Stimulated activated CD8-positive, alpha-beta memory T cell treated with anti-CD3 and anti-CD28 coated beads, Interleukin-7, amount 100 ng/mL, for 1 hour (primary cell): Measurements from ENCODE around the gene TECPR2.
"Not testable (repeated sequence)": the region's sequence is repeated elsewhere in the genome, so short reads cannot be mapped to it uniquely, and the experiment has no call there.

ENCODE experiments used
- DNase-seq, 2 donors: peaks; one replicate each; pipeline ENCODE4 v3.0.0-alpha.2; 2020; ENCODE audit warnings: low read depth in 2 of 2

The TECPR2 gene

GRCh38 chr14:102509746-102510615 lies 147.2 kb downstream of the TECPR2 start, which contains the start of gene ANKRD9:
Gene ANKRD9 (minus strand): TSS chr14:102509776. CDS start chr14:102507889, 1,887 bp downstream.
- DNase-seq, result peak; percentile 68 to 76

DNA sequence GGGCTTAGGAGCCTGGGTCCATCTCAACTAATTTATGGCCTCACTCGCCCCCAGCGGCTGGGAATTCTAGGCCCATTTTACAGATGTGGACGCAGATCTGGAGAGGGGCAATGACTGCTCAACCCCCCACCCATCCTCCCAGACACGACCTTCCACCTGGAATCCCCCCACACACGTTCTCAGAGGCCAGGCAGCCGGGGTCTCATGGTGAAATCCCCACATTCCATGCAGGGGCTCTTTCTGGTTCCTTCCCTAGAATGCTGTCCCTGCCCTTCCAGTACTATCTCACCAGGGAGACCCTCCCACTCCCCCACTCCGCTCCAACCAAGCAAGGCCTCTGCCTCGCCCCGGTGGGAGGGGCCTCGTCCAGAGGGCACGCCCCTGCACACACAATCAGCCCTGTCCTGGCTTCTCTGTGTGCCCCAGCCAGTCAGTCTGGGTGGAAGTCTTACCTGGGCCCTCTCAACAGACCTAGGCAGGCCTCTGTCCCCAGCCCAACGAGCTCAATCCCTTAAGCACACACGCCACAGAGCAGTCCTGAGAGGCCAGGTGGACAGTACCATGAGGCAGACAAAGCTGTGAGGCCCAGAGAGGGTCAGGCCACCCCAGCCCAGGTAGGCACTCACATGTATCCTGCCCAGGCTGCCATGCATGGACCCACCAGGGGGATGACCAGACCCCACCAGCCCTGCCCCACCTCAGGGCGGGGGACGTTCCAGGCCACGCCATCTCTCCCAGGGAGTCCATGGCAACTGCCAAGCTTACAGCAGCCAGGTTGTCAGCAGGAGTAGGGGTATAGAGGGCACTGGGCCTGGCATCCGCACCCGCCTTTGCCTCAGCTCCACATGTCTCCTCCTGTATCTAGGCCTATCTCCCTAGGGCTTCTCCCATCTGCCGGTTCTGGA lies 148.1 kb downstream of the TECPR2 start:
- DNase-seq, result no peak

GRCh38 chr14:102511538-102511937 lies 148.8 kb downstream of the TECPR2 start:
- DNase-seq, result no peak

GRCh38 chr14:102512793-102513300 lies 150.1 kb downstream of the TECPR2 start:
- DNase-seq, result no peak

DNA sequence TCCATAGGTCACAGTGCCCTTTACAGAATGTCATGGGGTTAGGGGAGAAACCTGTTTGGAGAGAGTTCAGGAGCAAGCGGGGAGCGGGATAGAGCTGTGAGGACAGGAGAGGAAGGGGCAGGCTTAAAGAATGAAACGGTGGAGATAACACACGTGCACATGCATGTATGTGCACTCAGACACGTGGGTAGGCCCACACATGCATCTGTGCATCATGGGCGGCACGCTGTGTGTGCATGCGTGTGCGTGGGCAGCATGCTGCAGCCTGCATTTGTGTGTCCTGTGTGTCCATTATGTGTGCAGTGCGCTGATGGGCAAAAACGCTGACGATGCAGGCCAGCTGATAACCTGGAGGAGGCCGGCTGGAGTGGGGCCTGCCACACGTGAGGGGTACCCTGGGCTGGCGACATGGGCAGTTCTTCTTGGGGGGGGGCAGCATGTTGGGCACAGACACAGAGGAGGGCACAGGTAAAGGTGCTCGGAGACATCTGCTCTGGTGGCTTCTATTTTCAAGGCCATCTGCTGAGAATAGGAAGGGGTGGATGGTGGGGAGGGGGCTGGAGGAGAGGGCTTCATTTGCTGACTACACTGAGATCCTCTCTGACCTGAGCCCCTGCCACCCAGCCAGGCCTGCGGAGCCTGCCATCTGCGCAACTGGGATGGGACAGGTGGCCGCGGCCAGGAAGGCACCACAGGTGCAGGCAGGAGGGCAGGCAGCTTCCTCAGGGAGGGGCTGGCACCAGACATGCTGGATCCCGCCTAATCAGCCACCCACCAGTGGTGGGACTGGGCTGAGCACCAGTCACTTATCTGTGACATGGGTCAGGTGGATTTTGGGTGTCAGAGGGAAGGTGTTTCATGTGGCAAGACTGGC lies 151.4 kb downstream of the TECPR2 start:
- no peak for DNase-seq

DNA sequence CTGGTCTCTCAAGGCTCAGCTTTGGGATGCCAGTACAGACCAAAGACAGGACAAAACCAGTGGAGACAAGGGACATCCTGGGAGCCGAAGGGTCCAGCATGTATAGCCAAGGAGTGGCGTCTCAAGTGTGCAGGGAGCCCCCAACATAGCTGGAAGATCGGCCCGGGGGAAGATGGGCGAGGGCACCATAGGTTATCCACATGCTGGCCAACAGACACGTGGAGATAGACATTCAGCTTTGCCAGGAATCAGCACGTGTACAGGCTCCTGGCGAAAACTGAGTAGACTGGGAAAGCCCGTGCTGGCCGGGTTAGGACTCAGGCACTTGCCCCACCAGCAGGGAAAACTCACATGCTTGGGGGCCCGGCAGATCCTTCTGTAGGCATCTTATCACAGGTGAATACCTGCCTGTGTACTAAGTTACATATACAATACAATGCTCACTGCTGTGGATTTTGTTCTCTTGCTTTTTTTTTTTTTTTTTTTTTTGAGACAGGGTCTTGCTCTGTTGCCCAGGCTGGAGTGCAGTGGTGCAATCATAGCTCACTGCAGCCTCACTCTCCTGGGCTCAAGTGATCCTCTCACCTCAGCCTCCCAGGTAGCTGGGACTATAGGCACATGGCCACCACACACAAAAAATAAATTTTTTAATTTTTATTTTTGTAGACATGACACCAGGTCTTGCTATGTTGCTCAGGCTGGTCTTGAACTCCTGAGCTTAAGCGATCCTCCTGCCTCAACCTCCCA lies 152.4 kb downstream of the TECPR2 start:
- DNase-seq, result no peak

GRCh38 chr14:102516531-102517391 lies 154.0 kb downstream of the TECPR2 start:
- DNase-seq, result peak; percentile 42 to 50

- DNase-seq, result no peak
Measured at GRCh38 chr14:102517392-102518062, 154.8 kb downstream of the TECPR2 start.

DNA sequence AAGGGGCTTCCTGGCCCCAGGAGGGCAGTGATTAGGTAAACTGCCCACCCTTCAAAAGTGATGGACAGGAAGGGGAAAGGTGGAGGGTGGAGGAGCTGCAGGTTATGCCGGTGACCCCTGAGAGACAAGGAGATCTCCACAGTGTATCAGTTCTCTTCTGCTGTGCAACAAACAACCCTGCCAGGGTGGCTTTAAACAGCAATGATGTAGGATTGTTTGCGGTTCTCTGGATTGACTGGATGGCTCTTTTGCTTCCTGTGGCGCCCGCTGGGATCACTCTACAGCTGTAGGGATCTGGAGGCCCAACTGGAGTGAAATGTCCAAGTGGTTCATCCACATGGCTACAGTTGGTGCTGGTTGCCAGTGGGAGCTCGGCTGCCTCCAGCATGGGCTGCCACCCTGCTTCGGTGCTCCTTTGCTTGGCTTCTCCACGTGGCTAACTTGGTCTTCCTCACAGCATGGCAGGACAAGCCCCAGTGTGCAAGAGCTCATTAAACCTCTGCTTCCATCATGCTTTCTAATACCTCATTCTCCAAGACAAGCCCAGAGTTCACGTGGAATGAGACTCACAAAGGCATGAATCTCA lies 155.4 kb downstream of the TECPR2 start:
- DNase-seq, result no peak

GRCh38 chr14:102519709-102520108 lies 157.0 kb downstream of the TECPR2 start:
- not testable (repeated sequence) for DNase-seq

DNA sequence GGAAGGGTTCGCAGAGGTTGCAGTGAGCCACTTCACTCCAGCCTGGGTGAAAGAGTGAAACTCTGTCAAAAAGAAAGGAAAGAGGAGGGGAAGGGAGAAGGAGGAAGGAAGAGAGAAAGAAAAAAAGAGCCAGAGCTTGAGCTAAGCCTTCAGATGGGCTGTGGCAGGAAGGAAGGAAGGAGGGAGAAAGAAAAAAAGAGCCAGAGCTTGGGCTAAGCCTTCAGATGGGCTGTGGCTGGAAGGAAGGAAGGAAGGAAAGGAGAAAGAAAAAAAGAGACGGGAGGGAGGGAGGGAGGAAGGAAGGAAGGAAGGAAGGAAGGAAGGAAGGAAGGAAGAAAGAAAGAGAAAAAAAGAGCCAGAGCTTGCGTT lies 160.4 kb downstream of the TECPR2 start:
- no peak for DNase-seq

DNA sequence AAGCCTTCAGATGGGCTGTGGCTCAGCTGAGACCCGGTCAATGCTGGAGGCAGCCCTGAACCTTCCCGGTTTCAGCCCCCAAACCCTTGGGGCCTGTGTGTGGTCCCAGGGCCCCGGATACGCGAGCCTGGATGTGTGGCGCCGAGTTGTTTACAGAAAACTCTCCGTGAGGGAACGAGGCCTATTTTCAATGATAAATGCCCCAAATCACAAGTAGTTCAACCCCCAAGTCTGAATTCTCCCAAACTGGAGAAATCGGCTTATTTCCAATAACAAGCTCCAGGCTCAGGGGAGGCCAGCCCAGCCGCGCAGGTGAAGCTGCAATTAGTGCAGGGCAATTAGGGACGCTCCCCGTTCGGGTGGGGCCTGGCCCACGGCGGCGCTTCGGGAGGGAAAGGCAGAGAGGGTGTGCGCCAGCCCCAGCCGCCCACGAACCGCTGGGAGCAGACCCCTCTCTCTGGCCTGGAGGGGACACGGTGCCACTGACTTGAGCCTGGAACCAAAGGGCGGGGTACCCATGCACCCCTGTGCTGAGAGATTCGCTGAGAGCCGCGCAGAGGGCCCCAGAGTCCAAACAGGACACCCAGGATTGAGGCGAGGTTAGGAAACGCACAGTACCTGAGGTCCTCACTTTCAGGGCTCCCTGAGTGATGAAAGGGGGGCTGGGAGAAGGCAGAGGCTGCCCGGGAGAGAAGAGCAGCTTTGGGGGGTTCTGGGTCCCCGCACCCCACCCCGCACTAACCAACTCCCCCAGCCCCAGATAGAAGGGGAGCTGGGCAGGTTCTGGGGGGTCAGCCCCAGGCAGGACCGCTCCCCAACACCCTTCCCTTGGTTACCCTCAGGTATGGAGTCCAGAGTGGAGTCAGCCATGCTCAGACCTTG lies 161.1 kb downstream of the TECPR2 start:
- no peak for DNase-seq

- DNase-seq, result peak; percentile 76 to 86
Measured at GRCh38 chr14:102524451-102525218, 161.9 kb downstream of the TECPR2 start.

- DNase-seq, result no peak
Measured at GRCh38 chr14:102525219-102525928, 162.6 kb downstream of the TECPR2 start.

DNA sequence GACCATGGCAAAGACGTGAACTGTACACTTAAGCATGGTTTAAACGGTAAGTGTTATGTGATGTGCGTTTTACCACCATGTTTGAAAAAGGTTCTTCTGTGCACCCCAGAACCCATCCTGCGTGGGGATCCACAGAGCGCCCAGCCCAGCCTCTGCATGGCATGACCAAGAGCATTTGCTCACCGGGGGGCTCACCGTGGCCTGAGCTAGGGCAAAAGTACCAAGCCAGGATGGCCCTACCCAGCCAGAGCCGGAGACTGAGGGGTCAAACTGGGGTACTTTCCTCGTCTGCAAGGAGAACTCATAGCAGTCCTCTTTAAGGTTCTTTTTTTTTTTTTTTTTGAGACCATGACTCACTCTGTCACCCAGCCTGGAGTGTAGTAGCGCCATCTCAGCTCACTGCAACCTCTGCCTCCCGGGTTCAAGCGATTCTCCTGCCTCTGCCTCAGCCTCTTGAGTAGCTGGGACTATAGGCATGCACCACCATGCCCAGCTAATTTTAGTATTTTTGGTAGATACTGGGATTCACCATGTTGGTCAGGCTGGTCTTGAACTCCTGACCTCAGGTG lies 163.3 kb downstream of the TECPR2 start:
- DNase-seq, result no peak
